ES-I3 (cell line): ENCODE measurements around the gene BRAF.
"Not testable (repeated sequence)": the region's sequence is repeated elsewhere in the genome, so short reads cannot be mapped to it uniquely, and the experiment has no call there.

Source experiments
- H3K36me3 ChIP-seq: 2 replicates; pipeline ENCODE4 v1.6.1; 2013; ENCODE audit warnings: mild to moderate bottlenecking, low read length, control low read depth, moderate library complexity; ENCODE audit not compliant: insufficient read depth
- H3K4me1 ChIP-seq: 2 replicates; pipeline ENCODE4 v1.6.1; 2013; ENCODE audit warnings: mild to moderate bottlenecking, control low read depth, low read length; ENCODE audit not compliant: insufficient read depth
- H3K9ac ChIP-seq: 2 replicates; pipeline ENCODE4 v1.6.1; 2013; ENCODE audit warnings: low read depth, mild to moderate bottlenecking, low read length, moderate library complexity
- H3K9me3 ChIP-seq: 2 replicates; pipeline ENCODE4 v1.6.1; 2013; ENCODE audit warnings: mild to moderate bottlenecking, low read length, moderate library complexity; ENCODE audit not compliant: control insufficient read depth, insufficient read depth

BRAF gene

DNA sequence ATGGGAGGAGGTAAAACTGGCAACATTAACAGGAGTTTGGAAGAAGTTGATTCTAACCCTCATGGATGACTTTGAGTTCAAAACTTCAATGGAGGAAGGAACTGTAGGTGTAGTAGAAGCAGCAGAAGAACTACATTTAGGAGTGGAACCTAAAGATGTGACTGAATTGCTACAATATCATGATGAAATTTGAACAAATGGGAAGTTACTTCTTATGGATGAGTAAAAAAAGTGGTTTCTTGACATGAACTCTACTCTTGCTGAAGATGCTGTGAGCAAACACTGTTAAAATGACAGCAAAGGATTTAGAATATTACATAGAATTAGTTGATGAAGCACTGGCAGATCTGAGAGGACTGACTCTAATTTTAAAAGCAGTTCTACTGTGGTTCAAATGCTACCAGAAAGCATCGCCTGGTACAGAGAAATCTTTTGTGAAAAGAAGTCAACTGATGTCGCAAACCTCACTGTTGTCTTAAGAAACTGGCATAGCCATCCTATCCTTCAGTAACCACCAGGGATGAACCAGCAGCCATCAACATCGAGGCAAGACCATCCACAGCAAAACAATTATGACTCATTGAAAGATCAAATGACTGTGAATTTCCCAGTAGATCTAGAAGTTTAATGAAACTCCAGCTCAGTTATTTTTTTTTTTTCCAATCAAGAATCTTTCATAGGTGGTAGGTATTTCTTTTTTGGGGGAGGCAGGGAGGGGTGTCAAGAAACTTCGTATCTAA, 20.8 kb downstream of the BRAF start:
- H3K36me3 ChIP-seq = no peaks in the 10 kb centered on the region
- no peaks in the 10 kb centered on the region; the same call in 1 of the 2 replicates for H3K9me3 ChIP-seq
- 0 out of 2 replicates have a peak, but pooled peaks cover 4% of the 10 kb centered on the region for H3K4me1 ChIP-seq
- H3K9ac ChIP-seq = no peak overlapping the region

DNA sequence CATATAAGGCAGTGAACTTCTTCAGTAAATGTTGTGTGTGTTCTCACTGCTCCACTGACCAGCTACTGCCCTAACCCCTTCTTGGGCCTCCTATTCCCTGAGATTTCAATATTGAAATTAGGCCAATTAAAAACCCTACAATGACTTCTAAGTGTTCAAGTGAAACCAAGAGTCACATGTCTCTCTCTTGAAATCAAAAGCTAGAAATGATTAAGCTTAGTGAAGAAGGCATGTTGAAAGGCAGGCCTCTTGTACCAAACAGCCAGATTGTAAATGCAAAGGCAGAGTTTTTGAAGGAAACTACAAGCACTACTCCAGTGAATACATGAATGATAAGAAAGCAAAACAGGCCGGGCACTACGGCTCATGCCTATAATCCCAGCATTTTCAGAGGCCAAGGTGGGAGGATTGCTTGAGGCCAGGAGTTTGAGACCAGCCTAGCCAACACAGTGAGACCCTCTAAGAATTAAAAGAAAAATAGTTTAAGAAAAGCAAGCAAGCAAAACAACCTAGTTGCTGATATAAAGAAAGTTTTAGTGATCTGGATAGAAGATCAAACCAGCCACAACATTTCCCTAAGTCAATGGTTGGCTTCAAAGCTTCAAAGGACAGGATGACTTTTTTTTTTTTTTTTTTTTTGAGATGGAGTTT, 22.3 kb downstream of the BRAF start:
- 0 out of 2 replicates have a peak, but pooled peaks cover 4% of the 10 kb centered on the region for H3K4me1 ChIP-seq
- no peaks in the 10 kb centered on the region; the same call in 1 of the 2 replicates for H3K9me3 ChIP-seq
- no peaks in the 10 kb centered on the region for H3K36me3 ChIP-seq
- no peak overlapping the region for H3K9ac ChIP-seq

DNA sequence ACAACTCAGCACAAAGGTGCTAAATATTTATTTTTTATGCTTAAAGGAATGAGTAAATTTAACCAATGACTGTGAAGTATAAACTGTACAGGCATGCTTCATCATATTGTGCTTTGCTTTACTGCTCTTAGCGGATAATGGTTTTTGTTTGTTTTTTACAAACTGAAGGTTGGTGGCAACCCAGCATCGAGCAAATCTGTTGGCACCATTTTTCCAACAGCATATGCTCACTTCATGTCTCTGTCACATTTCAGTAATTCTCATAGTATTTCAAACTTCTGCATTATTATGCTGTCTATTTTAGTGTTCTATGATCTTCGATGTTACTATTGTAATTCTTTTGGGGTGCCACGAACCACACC, 22.8 kb downstream of the BRAF start:
- 0 out of 2 replicates have a peak, but pooled peaks cover 4% of the 10 kb centered on the region for H3K4me1 ChIP-seq

DNA sequence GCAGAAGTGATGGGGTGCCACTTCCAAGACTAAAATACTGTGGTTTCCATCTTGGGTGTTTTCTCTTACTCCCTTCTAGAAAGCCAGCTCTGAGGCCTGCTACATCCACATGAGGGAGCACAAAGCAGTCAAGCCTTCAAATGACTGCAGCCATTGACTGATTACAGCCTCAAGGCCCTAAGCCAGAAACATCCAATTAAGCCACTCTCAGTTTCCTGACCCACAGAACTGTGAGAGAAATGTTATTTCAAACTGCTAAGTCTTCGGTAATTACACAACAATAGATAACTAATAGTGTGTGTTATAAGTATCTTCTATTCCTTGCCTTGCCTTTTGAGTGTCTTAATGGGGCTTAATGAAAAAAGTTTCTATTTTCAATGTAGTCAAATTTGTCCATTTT, 24.8 kb downstream of the BRAF start:
- Histone ChIP-seq H3K9me3 (no peaks in the 10 kb centered on the region; the same call in 1 of the 2 replicates), H3K36me3 (no peaks in the 10 kb centered on the region), H3K4me1 (0 out of 2 replicates have a peak, but pooled peaks cover 4% of the 10 kb centered on the region), H3K9ac (no peak overlapping the region)

More for the DNA sequence above, 22.8 kb downstream of the BRAF start:
- H3K36me3 ChIP-seq = no peaks in the 10 kb centered on the region
- H3K9ac ChIP-seq = no peak overlapping the region
- H3K9me3 ChIP-seq = no peaks in the 10 kb centered on the region; the same call in 1 of the 2 replicates

DNA sequence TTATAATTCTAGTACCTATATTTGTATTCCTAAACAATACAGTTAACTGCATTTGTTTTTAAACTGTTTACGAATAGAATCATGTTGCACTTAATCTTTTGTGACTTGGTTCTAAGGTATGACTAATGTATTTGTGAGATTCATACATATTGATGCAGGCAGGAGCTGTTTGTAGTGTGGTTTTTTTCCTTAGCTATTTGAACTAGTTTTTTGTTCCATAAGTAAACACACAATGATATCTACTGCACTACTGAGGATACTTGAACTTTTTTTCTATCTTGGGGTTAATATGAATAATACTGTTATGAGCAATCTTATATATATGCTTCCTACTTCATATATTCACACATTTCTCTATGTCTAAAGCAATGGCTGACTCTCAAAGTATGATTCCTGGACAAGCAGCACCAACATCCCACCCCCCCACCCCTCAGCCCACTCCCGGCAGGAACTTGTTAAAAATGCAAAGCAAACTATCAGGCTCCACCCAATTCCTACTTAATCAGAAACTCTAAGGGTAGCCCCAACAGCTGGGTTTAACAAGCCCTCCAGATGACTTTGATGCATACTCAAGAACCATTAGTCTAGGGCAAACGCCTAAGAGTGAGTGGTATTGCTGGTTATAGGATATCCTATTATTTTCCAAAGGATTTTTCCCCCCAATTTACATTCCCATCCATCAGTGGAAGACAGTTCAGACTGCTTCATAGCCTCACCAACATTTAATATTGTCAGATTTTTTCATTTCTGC, 25.8 kb downstream of the BRAF start:
- no peaks in the 10 kb centered on the region; the same call in 1 of the 2 replicates for H3K9me3 ChIP-seq
- H3K4me1 ChIP-seq = 0 out of 2 replicates have a peak, but pooled peaks cover 4% of the 10 kb centered on the region
- no peak overlapping the region for H3K9ac ChIP-seq
- H3K36me3 ChIP-seq = no peaks in the 10 kb centered on the region

DNA sequence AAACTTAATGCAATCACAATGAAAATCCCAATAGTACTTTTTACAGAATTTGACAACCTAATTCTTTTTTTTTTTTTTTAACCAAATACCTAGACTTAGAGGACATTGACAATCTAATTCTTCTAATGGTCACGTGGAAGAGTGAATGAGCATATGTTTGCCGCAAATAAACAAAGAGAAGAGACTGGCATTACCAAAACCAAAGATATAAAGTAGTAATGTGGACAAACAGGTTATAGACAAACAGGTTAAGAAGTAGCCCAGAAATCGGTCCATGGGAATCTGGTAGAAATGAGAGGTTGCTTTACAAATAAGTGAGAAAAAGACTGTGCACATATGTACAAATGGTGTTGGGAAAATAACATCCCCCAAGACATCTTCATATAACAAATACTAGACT, 27.7 kb downstream of the BRAF start:
- Histone ChIP-seq H3K9me3 (no peaks in the 10 kb centered on the region), H3K36me3 (no peaks in the 10 kb centered on the region), H3K4me1 (0 out of 2 replicates have a peak, but pooled peaks cover 4% of the 10 kb centered on the region), H3K9ac (no peak overlapping the region)

DNA sequence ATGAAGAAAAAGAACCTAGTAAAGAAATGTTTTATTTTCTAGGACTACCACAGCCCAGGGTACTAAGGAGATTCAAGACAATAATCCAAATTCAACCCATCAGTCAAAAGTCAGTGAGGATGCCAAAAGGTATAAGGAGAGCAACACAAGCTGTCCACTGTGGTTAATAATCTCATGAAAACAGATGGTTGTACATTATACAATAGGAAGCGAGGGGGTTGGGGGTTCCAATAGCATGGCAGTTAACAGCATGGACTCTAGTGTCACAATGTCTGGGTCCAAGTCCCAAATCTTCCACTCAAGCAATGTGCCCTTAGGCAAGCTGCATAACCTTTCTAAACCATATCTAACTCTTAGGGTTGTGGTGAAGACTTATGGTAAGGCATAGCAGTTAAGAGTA, 35.1 kb downstream of the BRAF start:
- Histone ChIP-seq H3K9ac (no peak overlapping the region), H3K4me1 (no peaks in the 10 kb centered on the region)

DNA sequence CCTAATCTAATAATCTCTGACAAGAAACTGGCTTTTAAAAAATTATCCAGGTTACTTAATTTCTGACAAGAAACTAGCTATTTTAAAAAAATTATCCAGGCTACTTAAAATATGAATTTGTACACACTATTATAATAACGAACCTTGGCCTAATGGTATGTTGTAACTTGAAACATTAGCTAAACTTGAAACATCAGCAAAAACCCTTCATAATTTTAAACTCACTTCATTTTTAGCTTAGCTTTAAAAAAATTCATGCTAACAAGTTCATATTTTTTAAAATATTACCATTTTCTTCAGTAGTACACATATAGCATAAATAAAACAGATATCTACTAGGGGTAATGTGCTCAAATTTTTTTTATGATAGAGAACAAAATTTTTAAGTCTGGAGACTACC, 35.6 kb downstream of the BRAF start:
- H3K9ac ChIP-seq = no peak overlapping the region
- no peaks in the 10 kb centered on the region for H3K4me1 ChIP-seq
- no peaks in the 10 kb centered on the region for H3K9me3 ChIP-seq
- no peaks in the 10 kb centered on the region for H3K36me3 ChIP-seq

More for the DNA sequence above, 35.1 kb downstream of the BRAF start:
- no peaks in the 10 kb centered on the region for H3K36me3 ChIP-seq
- no peaks in the 10 kb centered on the region for H3K9me3 ChIP-seq

DNA sequence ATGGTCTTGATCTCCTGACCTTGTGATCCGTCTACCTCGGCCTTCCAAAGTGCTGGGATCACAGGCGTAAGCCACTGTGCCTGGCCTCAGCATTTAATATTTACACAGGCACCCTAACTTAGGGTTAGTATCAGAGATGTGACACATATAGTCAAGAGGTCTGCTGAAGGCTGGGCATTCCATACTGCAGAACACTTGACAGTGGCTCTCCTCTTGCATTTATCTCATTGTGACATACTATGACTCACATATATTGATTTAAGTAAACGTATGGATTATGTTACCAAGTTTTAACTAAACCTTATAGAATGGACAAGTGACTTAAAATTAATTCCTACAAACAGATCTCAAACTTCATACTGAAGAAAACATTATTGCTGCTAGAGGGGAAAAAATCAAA, 36.6 kb downstream of the BRAF start:
- no peaks in the 10 kb centered on the region for H3K9me3 ChIP-seq

DNA sequence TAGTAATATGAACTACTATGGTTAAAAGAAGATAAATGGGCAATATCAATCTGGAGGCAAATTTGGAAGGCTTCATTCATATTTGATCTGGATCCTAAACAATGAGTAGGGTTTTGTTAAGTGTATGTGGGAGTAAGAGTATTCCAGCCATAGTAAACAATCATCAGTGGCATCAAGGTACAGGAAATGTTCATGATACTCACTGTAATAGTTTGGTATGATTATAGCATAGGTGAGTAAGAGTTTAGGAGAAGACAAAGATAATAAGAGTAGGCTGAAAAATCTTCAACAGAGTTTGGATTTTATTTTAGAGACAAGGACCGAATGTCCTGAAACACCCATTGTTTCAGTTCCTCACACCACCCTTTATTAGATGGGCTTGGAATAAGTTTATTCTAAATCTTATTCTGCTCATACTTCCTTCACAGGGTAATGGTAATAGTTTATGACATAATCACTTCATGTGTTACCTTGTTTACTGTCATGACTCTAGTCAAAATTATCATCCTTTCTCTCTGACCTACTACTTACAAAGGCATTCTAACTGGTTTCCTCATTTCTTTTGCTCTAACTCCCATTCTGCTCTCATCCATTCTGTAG, 38.9 kb downstream of the BRAF start:
- Histone ChIP-seq H3K36me3 (no peaks in the 10 kb centered on the region), H3K9me3 (no peaks in the 10 kb centered on the region), H3K4me1 (no peaks in the 10 kb centered on the region), H3K9ac (no peak overlapping the region)

More for the DNA sequence above, 36.6 kb downstream of the BRAF start:
- H3K4me1 ChIP-seq = no peaks in the 10 kb centered on the region
- H3K9ac ChIP-seq = no peak overlapping the region
- H3K36me3 ChIP-seq = no peaks in the 10 kb centered on the region

DNA sequence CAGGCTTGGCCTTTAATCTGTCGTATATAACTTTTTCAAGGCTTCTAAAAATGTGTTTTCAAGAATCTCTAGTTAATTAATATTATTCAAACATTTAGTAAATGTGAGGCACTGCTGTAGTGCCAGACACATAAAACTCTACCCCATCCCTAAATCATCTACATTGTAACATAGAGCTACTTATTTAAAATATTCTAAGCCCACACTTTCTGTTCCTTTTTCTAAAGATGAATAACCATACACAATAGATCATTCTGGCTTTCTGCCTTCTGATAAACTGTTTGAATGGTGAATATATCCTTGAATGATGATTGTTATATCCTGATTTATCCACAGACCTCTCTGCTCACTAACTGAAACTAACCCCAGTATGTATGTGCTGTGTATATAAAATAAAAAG, 41.4 kb downstream of the BRAF start:
- no peaks in the 10 kb centered on the region for H3K36me3 ChIP-seq
- no peaks in the 10 kb centered on the region for H3K9me3 ChIP-seq
- no peak overlapping the region for H3K9ac ChIP-seq
- H3K4me1 ChIP-seq = no peaks in the 10 kb centered on the region

DNA sequence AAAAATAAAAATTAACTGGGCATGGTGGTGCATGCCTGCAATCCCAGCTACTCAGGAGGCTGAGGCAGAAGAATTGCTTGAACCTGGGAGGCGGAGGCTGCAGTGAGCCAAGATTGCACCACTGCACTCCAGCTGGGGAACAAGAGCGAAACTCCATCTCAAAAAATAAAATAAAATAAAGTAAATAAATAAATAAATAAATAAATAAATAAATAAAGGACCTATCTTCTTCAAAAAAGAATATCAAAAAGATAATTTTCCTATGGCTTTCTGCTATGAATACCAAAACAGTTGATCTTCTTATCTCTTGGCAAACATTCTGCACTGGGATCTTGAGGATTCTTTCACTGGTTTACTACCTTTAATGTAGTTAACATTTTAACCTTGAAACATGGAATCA, 41.9 kb downstream of the BRAF start:
- not testable (repeated sequence) for H3K9me3 ChIP-seq, H3K36me3 ChIP-seq, H3K9ac ChIP-seq, H3K4me1 ChIP-seq

DNA sequence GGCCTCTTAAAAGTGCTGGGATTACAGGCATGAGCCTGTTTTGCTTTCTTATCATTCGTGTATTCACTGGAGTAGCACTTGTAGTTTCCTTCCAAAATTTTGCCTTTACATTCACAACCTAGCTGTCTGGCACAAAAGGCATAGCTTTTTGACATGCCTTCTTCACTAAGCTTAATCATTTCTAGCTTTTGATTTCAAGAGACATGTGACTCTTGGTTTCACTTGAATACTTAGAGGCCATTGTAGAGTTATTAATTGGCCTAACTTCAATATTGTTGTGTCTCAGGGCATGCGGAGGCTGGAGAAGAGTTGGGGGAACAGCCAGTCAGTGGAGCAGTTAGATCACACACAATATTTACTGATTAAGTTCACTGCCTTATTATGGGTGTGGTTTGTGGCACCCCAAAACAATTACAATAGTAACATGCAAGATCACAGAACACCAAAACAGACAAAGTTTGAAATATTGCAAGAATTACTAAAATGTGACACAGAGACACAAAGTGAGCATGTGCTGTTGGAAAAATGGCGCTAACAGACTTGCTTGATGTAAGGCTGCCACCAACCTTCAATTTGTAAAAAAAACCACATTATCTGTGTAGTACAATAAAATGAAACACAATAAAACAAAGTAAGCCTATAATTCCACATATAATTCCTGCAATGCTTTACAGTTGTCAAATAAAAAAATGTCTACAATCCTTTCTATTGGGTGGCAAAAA, 43.1 kb downstream of the BRAF start:
- H3K9ac ChIP-seq = no peak overlapping the region
- H3K4me1 ChIP-seq = no peaks in the 10 kb centered on the region
- no peaks in the 10 kb centered on the region for H3K9me3 ChIP-seq
- H3K36me3 ChIP-seq = no peaks in the 10 kb centered on the region

DNA sequence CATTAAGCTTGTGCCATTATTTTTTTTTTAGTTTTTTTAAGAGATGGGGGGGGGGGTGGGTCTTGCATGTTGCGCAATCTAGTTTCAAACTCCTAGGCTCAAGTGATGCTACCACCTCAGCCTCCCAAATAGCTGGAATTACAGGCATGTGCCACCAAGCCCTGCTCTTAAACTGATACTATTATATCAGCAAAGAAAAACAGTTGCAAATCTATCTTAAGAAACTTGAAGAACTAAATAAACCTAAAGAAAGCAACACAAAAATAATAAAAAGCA, 47.5 kb downstream of the BRAF start:
- Histone ChIP-seq H3K9me3 (no peaks in the 10 kb centered on the region), H3K36me3 (no peaks in the 10 kb centered on the region), H3K9ac (no peak overlapping the region), H3K4me1 (no peaks in the 10 kb centered on the region)
